ENCODE results near the gene TXK.

TXK gene

GRCh38 chr4:48047421-48047844 is 86.6 kb downstream of the TXK start:
- no peak for FAIRE-seq

- FAIRE-seq, result no peak
Observed at GRCh38 chr4:48046059-48046458, 88.0 kb downstream of the TXK start.

- FAIRE-seq, result no peak
Observed at GRCh38 chr4:48044298-48044697, 89.8 kb downstream of the TXK start.

GRCh38 chr4:48043504-48043903 is 90.5 kb downstream of the TXK start:
- no peak for FAIRE-seq

GRCh38 chr4:48042979-48043461 is 91.0 kb downstream of the TXK start:
- FAIRE-seq, result no peak

GRCh38 chr4:48041535-48042137 is 92.4 kb downstream of the TXK start:
- no peak for FAIRE-seq

- no peak for FAIRE-seq
Observed at GRCh38 chr4:48039561-48039960, 94.5 kb downstream of the TXK start.

GRCh38 chr4:48038666-48039065 is 95.4 kb downstream of the TXK start:
- no peak for FAIRE-seq

GRCh38 chr4:48037117-48037462 is 97.0 kb downstream of the TXK start:
- no peak for FAIRE-seq

- no peak for FAIRE-seq
Observed at GRCh38 chr4:48035952-48036351, 98.1 kb downstream of the TXK start.

GRCh38 chr4:48033825-48034413 is 100.1 kb downstream of the TXK start:
- FAIRE-seq, result no peak

- no peak for FAIRE-seq
Observed at GRCh38 chr4:48033412-48033811, 100.6 kb downstream of the TXK start.

GRCh38 chr4:48032721-48033120 is 101.3 kb downstream of the TXK start:
- FAIRE-seq, result no peak

GRCh38 chr4:48031802-48032525 is 102.1 kb downstream of the TXK start:
- no peak for FAIRE-seq

- no peak for FAIRE-seq
Observed at GRCh38 chr4:48030470-48030869, 103.6 kb downstream of the TXK start.

GRCh38 chr4:48028696-48029095 is 105.4 kb downstream of the TXK start:
- FAIRE-seq, result no peak

- no peak for FAIRE-seq
Observed at GRCh38 chr4:48027653-48028052, 106.4 kb downstream of the TXK start.

GRCh38 chr4:48025005-48025404 is 109.0 kb downstream of the TXK start:
- FAIRE-seq, result no peak

- FAIRE-seq, result no peak
Observed at GRCh38 chr4:48024522-48024921, 109.5 kb downstream of the TXK start.

- no peak for FAIRE-seq
Observed at GRCh38 chr4:48022192-48022799, 111.8 kb downstream of the TXK start.

- no peak for FAIRE-seq
Observed at GRCh38 chr4:48021100-48021499, 113.0 kb downstream of the TXK start.

GRCh38 chr4:48018112-48018511 is 115.9 kb downstream of the TXK start:
- no peak for FAIRE-seq

- FAIRE-seq, result no peak
Observed at GRCh38 chr4:48017108-48017571, 116.9 kb downstream of the TXK start.

Data from G401.6 (cell line).